Measurements from ENCODE around the gene OXLD1. TPM values are rescaled to one million over a fixed set of nuclear protein-coding genes. Genes with fewer than 3 reads are reported as not detected.

The OXLD1 gene
- total and polyA plus RNA-seq, 4 donors, result 11.2 to 26.4 (median 19.0) TPM

GRCh38 chr17:81651692-81652091 lies 14.7 kb downstream of the OXLD1 start:
- no peak overlapping the region for H3K9ac ChIP-seq (ENCODE audit: low read depth in 1 of 2, low read length in 2 of 2)
- TF ChIP-seq GABPA (IDR thresholded peaks at IDR 0.05 in 1 of 2, conservative IDR thresholded peaks at IDR 0.05 in 1 of 2), result no peak
- no peak for TF ChIP-seq RXRA (IDR thresholded peaks at IDR 0.05)
- no peak for TF ChIP-seq ZBTB33 (IDR thresholded peaks at IDR 0.05)
- no peak for TF ChIP-seq HNF4A (conservative IDR thresholded peaks at IDR 0.05)
- no peak for TF ChIP-seq CTCF (IDR thresholded peaks at IDR 0.05; ENCODE audit: low read depth, low read length, missing input control)
- no peak overlapping the region for H3K27ac ChIP-seq (ENCODE audit: low read depth in 1 of 2, low read length in 2 of 2)
- H3K27me3 ChIP-seq (ENCODE audit: control insufficient read depth in 4 of 4, insufficient read depth in 4 of 4, low read length in 3 of 4), result peaks cover 0 to 6% (median 3%) of the 10 kb centered on the region in 4 donors
- WGBS, result 77% methylated on average over 10 of the region's 10 CpGs
- H3K36me3 ChIP-seq (ENCODE audit: control insufficient read depth in 4 of 4, insufficient read depth in 3 of 4, low read depth in 1 of 4, low read length in 3 of 4), result no peaks in the 10 kb centered on the region
- peaks cover 0 to 5% (median 2%) of the 10 kb centered on the region in 4 donors for H3K9me3 ChIP-seq (ENCODE audit: control insufficient read depth in 4 of 4, low read length in 3 of 4)
- H3K4me3 ChIP-seq (ENCODE audit: low read depth in 1 of 3, low read length in 3 of 3), result no peak overlapping the region
- peaks cover 0 to 3% (median 0%) of the 10 kb centered on the region in 4 donors for H3K4me1 ChIP-seq (ENCODE audit: control insufficient read depth in 4 of 4, insufficient read depth in 4 of 4, low read length in 3 of 4)
- no peak for DNase-seq (ENCODE audit: low spot score)

GRCh38 chr17:81650951-81651350 lies 15.5 kb downstream of the OXLD1 start:
- TF ChIP-seq FOXA2 (IDR thresholded peaks at IDR 0.05) (no peak), EGR1 (IDR thresholded peaks at IDR 0.05; ENCODE audit: low read depth in 2 of 2) (no peak), SP1 (IDR thresholded peaks at IDR 0.05) (no peak), CTCF (IDR thresholded peaks at IDR 0.05; ENCODE audit: low read depth, low read length, missing input control) (no peak), RAD21 (IDR thresholded peaks at IDR 0.05) (no peak), FOXA1 (IDR thresholded peaks at IDR 0.05) (no peak), JUND (IDR thresholded peaks at IDR 0.05) (no peak), TAF1 (conservative IDR thresholded peaks at IDR 0.05) (no peak), NR2F2 (IDR thresholded peaks at IDR 0.05) (no peak)
- Histone ChIP-seq H3K27ac (ENCODE audit: low read depth in 1 of 2, low read length in 2 of 2) (no peak overlapping the region), H3K27me3 (ENCODE audit: control insufficient read depth in 4 of 4, insufficient read depth in 4 of 4, low read length in 3 of 4) (peaks cover 0 to 6% (median 3%) of the 10 kb centered on the region in 4 donors)

More at GRCh38 chr17:81650951-81651350, 15.5 kb downstream of the OXLD1 start:
- Histone ChIP-seq H3K36me3 (ENCODE audit: control insufficient read depth in 4 of 4, insufficient read depth in 3 of 4, low read depth in 1 of 4, low read length in 3 of 4) (no peaks in the 10 kb centered on the region), H3K4me1 (ENCODE audit: control insufficient read depth in 4 of 4, insufficient read depth in 4 of 4, low read length in 3 of 4) (peaks cover 0 to 3% (median 0%) of the 10 kb centered on the region in 4 donors), H3K9ac (ENCODE audit: low read depth in 1 of 2, low read length in 2 of 2) (no peak overlapping the region), H3K9me3 (ENCODE audit: control insufficient read depth in 4 of 4, low read length in 3 of 4) (peaks cover 0 to 5% (median 2%) of the 10 kb centered on the region in 4 donors), H3K4me3 (ENCODE audit: low read depth in 1 of 3, low read length in 3 of 3) (no peak overlapping the region)
- WGBS, result 88% methylated on average over 9 of the region's 9 CpGs
- no peak for DNase-seq (ENCODE audit: low spot score)
